ENCODE data around the gene SSBP2. TPM values are rescaled to one million over a fixed set of nuclear protein-coding genes. Genes with fewer than 3 reads are reported as not detected.
A peak's percentile ranks its signal among the peaks of the same experiment; 100 is the strongest.

The SSBP2 gene
- total RNA-seq, 1 donor, result 34.3 TPM

DNA sequence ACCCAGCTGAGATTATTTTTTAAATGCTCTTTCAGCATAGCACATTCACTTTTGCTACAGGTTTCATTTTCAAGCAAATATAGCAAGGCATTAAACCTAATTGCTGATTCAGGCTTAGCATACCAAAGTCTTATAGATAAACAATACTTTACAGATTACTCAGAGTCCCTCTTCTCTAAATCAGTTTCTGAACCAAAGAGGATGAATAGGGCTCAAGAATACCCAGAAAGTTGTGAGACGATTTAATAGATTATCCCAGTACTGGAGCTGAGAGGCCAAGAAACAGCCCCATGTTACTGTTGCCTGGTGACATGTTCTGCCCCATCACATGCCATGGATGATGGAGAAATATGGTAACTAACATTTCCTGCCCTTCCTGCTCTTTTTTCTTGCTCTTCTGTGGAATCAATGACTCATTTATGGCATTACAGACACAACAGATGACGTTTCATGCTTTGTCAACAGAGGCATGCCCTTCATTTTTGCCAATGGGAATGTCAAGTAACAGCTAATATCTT, 18.1 kb upstream of the SSBP2 start:
- TF ChIP-seq, protein P1, sequence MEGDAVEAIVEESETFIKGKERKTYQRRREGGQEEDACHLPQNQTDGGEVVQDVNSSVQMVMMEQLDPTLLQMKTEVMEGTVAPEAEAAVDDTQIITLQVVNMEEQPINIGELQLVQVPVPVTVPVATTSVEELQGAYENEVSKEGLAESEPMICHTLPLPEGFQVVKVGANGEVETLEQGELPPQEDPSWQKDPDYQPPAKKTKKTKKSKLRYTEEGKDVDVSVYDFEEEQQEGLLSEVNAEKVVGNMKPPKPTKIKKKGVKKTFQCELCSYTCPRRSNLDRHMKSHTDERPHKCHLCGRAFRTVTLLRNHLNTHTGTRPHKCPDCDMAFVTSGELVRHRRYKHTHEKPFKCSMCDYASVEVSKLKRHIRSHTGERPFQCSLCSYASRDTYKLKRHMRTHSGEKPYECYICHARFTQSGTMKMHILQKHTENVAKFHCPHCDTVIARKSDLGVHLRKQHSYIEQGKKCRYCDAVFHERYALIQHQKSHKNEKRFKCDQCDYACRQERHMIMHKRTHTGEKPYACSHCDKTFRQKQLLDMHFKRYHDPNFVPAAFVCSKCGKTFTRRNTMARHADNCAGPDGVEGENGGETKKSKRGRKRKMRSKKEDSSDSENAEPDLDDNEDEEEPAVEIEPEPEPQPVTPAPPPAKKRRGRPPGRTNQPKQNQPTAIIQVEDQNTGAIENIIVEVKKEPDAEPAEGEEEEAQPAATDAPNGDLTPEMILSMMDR (IDR thresholded peaks at IDR 0.05; ENCODE audit: insufficient read depth, low read length), result no peak
- H3K4me3 ChIP-seq (ENCODE audit: low read depth, low read length), result no peak overlapping the region
- peak; percentile 80 for DNase-seq (ENCODE audit: low read depth)

DNA sequence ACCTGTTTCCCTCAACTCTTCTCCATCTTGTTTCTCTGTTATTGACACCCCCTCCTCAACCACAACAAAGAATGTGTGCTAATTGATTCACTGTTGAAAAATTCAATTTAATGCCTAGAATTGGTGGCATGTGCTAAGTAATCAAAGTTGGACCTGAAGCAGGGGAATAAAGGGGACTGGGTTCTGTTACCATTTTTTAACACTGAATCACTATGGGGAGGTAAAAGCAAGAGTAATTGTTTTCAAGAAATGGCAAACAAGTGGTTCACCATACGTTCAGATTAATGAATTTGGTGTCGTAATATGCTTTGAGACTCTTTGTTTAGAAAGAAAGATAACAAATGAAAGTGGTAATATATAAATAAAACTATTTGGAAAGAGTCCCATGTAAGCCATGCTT, 17.0 kb upstream of the SSBP2 start:
- TF ChIP-seq, protein P1 (IDR thresholded peaks at IDR 0.05; ENCODE audit: insufficient read depth, low read length), result no peak
- peak; percentile 45 for DNase-seq (ENCODE audit: low read depth)
- H3K4me3 ChIP-seq (ENCODE audit: low read depth, low read length), result no peak overlapping the region

DNA sequence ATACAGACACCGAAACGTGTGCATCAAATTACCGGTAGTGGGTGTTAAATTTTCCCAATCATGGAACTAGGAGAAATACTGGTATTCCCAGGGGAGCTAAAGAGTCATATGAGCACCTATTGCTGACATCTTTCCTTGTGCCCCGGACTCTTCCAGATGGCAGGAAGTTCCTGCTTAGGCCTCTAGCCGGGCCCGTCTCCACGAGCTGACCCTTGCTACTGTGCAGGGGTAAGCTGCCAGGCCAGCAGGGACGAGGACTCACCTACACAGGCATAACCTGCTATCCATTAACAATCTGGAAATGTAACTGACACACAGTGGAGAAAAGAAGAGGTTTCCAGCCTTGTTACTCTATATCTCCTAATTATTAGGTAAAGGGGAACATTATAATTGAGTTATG, 16.2 kb upstream of the SSBP2 start:
- no peak for DNase-seq (ENCODE audit: low read depth)

DNA sequence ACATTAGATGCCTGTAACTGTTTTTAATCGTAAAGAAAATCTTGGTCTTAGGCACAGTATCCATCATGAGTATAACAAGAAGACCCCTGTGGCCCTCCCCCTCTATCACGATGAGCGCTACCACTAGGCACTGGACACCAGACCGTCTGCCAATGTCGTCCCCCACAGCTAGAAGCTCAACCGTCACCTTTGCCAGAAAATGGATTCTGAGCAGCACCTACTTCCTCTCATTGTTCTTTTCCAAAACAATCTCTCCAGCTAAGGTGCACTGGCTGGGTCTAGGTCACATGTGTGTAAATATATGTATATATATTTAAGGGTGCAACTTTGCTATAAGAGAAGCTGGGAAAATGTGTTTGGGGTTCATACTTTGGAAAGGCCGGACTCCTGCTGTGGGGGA, 15.7 kb upstream of the SSBP2 start:
- TF ChIP-seq, protein P1 (IDR thresholded peaks at IDR 0.05; ENCODE audit: insufficient read depth, low read length), result no peak
- H3K4me3 ChIP-seq (ENCODE audit: low read depth, low read length), result no peak overlapping the region
- no peak for DNase-seq (ENCODE audit: low read depth)

More for the DNA sequence above, 16.2 kb upstream of the SSBP2 start:
- H3K4me3 ChIP-seq (ENCODE audit: low read depth, low read length), result no peak overlapping the region
- TF ChIP-seq, protein P1 (IDR thresholded peaks at IDR 0.05; ENCODE audit: insufficient read depth, low read length), result no peak

DNA sequence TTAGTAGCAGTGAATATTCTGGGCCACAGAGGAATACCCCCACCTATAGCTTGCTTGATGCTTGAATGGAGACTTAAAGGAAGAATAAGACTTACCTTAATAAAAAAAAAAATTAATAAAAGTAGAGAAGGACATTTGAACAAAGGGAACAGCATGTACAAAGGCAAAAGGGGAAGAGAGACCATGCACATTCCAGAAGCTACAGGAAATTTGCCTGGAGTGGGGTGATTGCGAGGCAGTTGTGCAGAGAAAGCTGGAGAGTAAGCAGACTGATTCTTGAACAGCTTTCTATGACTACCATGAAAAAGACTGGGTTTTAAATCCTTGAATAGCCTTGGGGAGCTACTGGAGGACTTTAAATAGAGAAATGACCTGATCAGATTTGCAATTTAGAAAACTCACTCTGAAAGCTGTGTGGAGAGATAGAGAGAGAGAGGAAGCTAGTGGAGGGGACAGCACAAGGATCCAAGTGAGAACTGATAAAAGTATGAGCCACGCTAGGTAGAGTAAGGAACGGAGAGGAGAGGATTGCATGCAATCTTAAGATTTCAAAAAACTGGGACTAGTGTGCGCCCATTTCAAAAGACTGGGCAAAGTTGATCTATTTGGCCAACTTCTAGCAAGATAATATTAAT, 12.5 kb upstream of the SSBP2 start:
- TF ChIP-seq, protein P1 (IDR thresholded peaks at IDR 0.05; ENCODE audit: insufficient read depth, low read length), result no peak
- DNase-seq (ENCODE audit: low read depth), result no peak
- H3K4me3 ChIP-seq (ENCODE audit: low read depth, low read length), result no peak overlapping the region

DNA sequence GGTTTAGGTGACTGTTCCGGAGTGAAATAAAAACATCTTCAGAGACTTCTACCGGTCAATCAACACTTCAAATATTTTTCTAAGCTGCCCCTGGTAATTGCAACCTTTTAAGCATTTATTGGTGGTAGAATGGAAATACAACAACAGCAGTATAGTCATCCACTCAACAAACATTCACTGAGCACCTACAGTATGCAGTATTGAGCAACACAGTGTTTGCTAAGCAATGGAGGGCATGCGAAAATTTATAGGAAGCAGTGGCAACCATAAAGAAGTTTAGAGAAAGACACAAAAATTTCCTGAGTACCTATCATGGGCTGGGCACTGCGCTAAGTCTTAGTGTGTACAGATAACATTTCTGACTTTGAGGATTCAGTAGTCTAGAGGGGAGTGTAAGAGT, 12.0 kb upstream of the SSBP2 start:
- H3K4me3 ChIP-seq (ENCODE audit: low read depth, low read length), result no peak overlapping the region
- TF ChIP-seq, protein P1 (IDR thresholded peaks at IDR 0.05; ENCODE audit: insufficient read depth, low read length), result no peak
- DNase-seq (ENCODE audit: low read depth), result no peak

DNA sequence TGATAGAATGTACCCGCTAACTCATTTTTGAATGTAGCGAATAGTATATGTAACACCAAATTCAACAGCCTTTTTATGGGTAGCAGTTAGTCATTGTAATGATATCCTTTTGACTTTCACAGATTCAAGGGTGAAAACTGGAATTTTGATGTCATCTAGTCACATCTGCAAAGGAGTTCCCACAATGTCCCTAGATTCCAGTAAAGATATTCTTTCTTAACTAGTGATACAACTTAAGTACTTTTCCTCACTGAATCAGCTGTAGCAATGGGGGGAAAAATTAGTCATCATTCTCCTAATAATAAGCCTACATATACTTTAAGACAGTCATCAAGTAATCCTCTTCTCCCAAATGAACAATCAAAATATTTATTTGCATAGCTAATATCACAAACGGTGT, 11.5 kb upstream of the SSBP2 start:
- TF ChIP-seq, protein P1 (IDR thresholded peaks at IDR 0.05; ENCODE audit: insufficient read depth, low read length), result no peak
- no peak overlapping the region for H3K4me3 ChIP-seq (ENCODE audit: low read depth, low read length)
- DNase-seq (ENCODE audit: low read depth), result no peak
